Lower leg skin (tissue), 3 donors: ENCODE measurements around the gene CYP26A1.

Experiments used
- CTCF ChIP-seq, 3 donors: fragments of 450-650 bp; IDR thresholded peaks; one replicate each; pipeline ENCODE4 v1.5.1; 2016; ENCODE audit warnings: antibody characterized with exemption in 3 of 3, mild to moderate bottlenecking in 3 of 3, moderate library complexity in 2 of 3
- POLR2A ChIP-seq, 2 donors: fragments of 450-650 bp; IDR thresholded peaks; one replicate each; pipeline ENCODE4 v1.6.1; 2016 to 2017; ENCODE audit warnings: antibody characterized with exemption in 2 of 2, mild to moderate bottlenecking in 1 of 2, moderate library complexity in 1 of 2

- no peak for TF ChIP-seq CTCF (IDR thresholded peaks at IDR 0.05)
- no peak for TF ChIP-seq POLR2A (IDR thresholded peaks at IDR 0.05)
Measured at GRCh38 chr10:93123766-93124165, 50.1 kb downstream of the CYP26A1 start.
